ENCODE data around the gene SCLT1. TPM values are rescaled to one million over a fixed set of nuclear protein-coding genes. Genes with fewer than 3 reads are reported as not detected.

SCLT1 gene
- total RNA-seq, 4 donors from 2014 or later: 6.7 to 19.1 (median 13.5) TPM

DNA sequence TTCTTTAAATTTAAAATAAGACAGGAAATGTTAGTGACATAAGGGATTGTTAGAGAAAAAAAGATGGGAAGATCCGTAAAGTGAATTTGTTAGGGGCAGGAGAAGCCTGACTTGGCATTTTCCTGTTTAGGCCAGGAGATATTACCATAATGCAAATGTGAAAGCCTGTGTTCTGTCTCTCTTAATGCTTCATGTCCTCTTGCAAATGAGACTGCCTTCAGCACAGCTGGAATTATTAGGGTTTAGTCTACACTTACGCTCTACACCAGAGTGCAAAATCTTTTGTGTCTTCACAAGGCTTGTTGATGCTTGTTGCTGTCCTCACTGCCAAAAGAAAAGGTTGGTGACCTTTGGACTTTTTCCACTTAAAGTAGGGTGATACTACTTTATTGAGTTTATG lies 227.1 kb downstream of the SCLT1 start:
- H3K36me3 ChIP-seq: peaks cover 1 to 90% (median 8%) of the 10 kb centered on the region in 3 donors
- peaks cover 0 to 25% (median 0%) of the 10 kb centered on the region in 3 donors for H3K4me1 ChIP-seq
- WGBS, 2 donors: 83 to 86% methylated on average over 2 of the region's 2 CpGs
- no peak for TF ChIP-seq POLR2A (IDR thresholded peaks at IDR 0.05)
- TF ChIP-seq CTCF (IDR thresholded peaks at IDR 0.05): no peak
- no peaks in the 10 kb centered on the region for H3K27me3 ChIP-seq
- no peak overlapping the region for H3K27ac ChIP-seq
- no peak for DNase-seq
- intact Hi-C loops (cut with DNase I): loop anchor here (10.0 kb wide), 3 partner anchors 301 to 671 kb away; no protein-coding TSS in a partner anchor
- no peak overlapping the region for H3K4me3 ChIP-seq
- no peaks in the 10 kb centered on the region for H3K9me3 ChIP-seq

DNA sequence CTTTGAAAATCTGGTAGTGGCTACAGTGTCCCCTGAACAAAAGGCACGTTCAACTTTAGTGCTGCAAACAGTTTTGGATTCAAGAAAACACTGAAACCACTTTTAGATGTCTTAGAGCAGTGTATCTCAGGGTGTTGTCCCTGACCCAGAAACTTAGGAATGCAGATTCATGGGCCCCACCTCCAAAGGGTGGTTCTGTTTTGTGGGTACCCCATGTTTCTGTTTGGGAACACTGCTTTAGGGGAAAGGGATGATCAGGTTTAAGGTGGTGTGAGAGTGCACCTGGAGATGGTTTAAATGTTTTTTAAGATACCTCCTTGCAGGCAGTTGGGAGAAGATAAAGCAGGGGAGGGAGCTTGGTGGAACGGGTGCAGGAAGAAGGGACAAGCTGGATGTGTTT lies 228.2 kb downstream of the SCLT1 start:
- H3K27ac ChIP-seq: no peak overlapping the region
- intact Hi-C loops (cut with DNase I): loop anchor here (10.0 kb wide), 3 partner anchors 300 to 670 kb away; no protein-coding TSS in a partner anchor
- no peaks in the 10 kb centered on the region for H3K27me3 ChIP-seq
- no peak overlapping the region for H3K4me3 ChIP-seq
- TF ChIP-seq CTCF (IDR thresholded peaks at IDR 0.05) (no peak), POLR2A (IDR thresholded peaks at IDR 0.05) (no peak)
- no peaks in the 10 kb centered on the region for H3K9me3 ChIP-seq
- 92 to 94% methylated on average over 2 of the region's 2 CpGs for WGBS, 2 donors
- H3K36me3 ChIP-seq: peaks cover 0 to 90% (median 8%) of the 10 kb centered on the region in 3 donors
- DNase-seq: no peak
- peaks cover 0 to 30% (median 0%) of the 10 kb centered on the region in 3 donors for H3K4me1 ChIP-seq

- Histone ChIP-seq H3K36me3 (peaks cover 0 to 90% (median 8%) of the 10 kb centered on the region in 3 donors), H3K27me3 (no peaks in the 10 kb centered on the region), H3K27ac (peak overlapping the region in 1 of 4 donors; percentile 23), H3K9me3 (no peaks in the 10 kb centered on the region), H3K4me1 (peaks cover 0 to 47% (median 0%) of the 10 kb centered on the region in 3 donors), H3K4me3 (no peak overlapping the region)
- TF ChIP-seq POLR2A (IDR thresholded peaks at IDR 0.05): no peak
- TF ChIP-seq CTCF (IDR thresholded peaks at IDR 0.05): peak; percentile 79 to 88 (median 84)
- WGBS, 2 donors: 37 to 57% methylated on average over 6 to 9 of the region's 10 CpGs
- intact Hi-C loops (cut with DNase I): loop anchor here (10.0 kb wide), 3 partner anchors 299 to 669 kb away; no protein-coding TSS in a partner anchor
- no peak for DNase-seq
Observed at GRCh38 chr4:128863312-128864075, 229.8 kb downstream of the SCLT1 start.

DNA sequence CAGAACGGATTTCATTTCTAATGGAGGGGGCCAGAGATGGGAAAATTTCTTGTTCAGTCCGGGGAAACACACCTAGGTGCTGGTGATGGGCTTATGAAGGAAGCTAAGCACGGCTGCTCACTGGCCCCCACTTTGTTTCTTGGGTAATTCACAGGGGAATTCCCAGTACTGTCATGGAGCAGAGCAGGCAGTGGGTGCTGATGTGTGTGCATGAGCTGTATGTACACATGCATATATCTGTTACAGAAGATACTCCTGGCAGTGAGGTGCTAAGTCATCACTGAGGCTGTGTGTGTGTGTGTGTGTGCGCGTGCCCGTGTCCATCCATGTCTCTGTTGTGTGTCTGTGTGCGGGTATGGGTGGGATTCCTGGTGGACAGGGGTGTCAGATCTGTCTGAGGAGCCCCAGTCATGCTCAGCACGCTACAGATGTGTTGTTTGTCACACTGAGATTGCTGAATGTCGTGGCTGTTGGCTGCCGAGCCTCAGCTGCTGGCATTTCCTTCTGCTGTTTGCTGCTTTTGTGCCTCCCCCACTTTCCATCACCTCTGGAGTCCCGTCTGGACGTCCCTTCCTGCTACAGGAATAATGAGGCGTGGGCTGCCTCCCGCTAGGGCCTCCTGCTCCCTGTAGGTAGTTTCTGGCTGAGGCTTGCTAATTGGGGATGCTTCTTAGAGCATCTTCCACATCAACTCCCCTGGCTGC lies 230.6 kb downstream of the SCLT1 start:
- peak overlapping the region in 1 of 4 donors; percentile 23 for H3K27ac ChIP-seq
- peaks cover 0 to 90% (median 16%) of the 10 kb centered on the region in 3 donors for H3K36me3 ChIP-seq
- no peak overlapping the region for H3K4me3 ChIP-seq
- DNase-seq: no peak
- peaks cover 0 to 47% (median 0%) of the 10 kb centered on the region in 3 donors for H3K4me1 ChIP-seq
- no peak for TF ChIP-seq CTCF (IDR thresholded peaks at IDR 0.05)
- no peak for TF ChIP-seq POLR2A (IDR thresholded peaks at IDR 0.05)
- intact Hi-C loops (cut with DNase I): loop anchor here (10.0 kb wide), 3 partner anchors 298 to 668 kb away; no protein-coding TSS in a partner anchor
- H3K9me3 ChIP-seq: no peaks in the 10 kb centered on the region
- H3K27me3 ChIP-seq: no peaks in the 10 kb centered on the region
- WGBS, 2 donors: 59 to 78% methylated on average over 12 to 14 of the region's 14 CpGs
